GM12801 (cell line): ENCODE data around the gene SPDYE16.
"Not testable (repeated sequence)": the region's sequence is repeated elsewhere in the genome, so short reads cannot be mapped to it uniquely, and the experiment has no call there.

Experiments
- TF ChIP-seq, protein P1 (sequence below): IDR thresholded peaks from one replicate; pipeline ENCODE4 v1.5.1; 2011; ENCODE audit warnings: control low read depth; ENCODE audit not compliant: insufficient read length; ENCODE audit errors: extremely low read depth

SPDYE16 gene, protein sequence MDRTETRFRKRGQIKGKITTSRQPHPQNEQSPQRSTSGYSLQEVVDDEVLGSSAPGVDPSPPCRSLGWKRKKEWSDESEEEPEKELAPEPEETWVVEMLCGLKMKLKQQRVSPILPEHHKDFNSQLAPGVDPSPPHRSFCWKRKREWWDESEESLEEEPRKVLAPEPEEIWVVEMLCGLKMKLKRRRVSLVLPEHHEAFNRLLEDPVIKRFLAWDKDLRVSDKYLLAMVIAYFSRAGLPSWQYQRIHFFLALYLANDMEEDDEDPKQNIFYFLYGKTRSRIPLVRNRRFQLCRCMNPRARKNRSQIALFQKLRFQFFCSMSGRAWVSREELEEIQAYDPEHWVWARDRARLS

DNA sequence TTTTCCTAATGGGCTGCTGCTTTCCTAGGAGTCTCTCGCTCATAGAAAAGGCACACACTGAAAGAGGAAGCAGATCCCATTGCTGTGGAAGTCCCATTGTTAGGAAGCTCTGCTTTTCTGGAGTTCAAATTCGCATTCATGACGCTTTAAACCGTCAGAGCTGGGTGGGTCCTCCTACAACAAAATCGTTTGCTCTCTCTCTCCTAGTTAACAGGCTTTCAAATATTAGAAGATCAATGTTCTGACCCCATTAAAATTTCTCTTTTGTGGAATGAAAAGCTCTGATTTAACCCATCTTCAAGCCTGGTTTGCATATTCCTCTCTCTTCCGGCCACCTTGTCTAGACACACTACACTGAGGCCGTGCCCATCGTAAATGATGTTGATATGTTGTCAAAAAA is at the start of gene SPDYE16:
SPDYE16 (minus strand) TSS at position 101 of the 400 bp plus-strand sequence. CDS start 1,838 bp downstream, outside the sequence.
- TF ChIP-seq, protein P1, sequence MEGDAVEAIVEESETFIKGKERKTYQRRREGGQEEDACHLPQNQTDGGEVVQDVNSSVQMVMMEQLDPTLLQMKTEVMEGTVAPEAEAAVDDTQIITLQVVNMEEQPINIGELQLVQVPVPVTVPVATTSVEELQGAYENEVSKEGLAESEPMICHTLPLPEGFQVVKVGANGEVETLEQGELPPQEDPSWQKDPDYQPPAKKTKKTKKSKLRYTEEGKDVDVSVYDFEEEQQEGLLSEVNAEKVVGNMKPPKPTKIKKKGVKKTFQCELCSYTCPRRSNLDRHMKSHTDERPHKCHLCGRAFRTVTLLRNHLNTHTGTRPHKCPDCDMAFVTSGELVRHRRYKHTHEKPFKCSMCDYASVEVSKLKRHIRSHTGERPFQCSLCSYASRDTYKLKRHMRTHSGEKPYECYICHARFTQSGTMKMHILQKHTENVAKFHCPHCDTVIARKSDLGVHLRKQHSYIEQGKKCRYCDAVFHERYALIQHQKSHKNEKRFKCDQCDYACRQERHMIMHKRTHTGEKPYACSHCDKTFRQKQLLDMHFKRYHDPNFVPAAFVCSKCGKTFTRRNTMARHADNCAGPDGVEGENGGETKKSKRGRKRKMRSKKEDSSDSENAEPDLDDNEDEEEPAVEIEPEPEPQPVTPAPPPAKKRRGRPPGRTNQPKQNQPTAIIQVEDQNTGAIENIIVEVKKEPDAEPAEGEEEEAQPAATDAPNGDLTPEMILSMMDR, result not testable (repeated sequence)

DNA sequence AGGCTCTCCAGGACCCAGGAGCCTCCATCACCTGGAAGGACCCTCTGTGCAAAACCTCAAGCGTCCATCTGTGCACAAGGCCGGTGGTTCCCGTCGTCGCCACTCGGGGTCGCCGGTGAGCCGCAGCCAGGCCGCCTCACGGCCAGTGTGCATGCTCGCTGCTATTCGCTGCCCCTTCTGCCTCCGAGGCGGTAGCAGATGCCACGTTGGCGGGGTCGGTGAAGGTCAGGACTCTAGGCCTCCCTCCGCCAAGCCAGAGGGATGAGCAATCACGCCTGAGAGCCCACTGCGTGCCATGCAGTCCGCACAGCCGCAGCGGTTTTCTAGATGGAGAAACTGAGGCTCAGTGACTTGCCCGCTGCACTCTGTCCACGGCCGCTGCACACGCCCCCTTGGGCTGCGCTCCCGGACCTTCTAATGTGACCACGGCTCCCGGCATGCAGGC is 27.1 kb downstream of the SPDYE16 start:
- TF ChIP-seq, protein P1, result no peak

DNA sequence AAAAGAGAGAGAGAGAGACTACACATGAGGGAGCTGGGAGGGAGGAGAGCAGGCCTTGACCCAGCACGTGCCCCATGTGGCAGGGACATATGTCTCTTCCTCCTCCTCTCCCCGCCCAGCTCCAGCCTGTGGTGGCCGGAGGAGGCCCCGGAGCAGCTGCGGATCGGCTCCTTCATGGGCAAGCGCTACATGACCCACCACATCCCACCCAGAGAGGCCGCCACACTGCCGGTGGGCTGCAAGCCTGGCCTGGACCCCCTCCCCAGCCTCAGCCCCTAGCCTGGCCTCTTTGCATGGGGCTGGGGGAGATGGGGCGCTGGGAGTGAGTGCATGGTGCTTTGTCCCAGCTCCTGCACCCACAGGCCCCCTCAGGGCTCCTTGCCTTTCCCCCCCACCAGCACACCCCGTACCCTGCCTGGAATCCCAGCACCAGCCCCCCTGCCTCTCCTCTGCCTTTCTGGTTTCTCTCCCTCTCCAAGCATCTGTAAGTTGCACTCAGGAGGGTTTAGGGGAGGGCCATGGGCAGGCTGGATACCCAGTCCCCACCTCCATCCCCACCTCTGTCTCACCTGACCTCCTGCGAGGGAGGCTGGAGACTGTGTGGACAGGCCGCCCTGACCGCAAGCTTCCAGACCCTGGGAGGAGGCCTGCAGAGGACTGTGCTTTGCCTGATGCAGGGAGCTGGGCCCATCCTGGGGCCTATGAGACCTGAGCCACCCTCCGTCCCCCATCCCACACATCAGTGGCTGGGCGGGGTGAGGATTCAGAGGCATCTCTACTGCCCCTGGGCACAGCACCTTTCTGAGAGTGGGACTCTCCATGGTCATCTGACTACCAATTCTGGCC is 27.9 kb downstream of the SPDYE16 start:
- TF ChIP-seq, protein P1, result no peak

DNA sequence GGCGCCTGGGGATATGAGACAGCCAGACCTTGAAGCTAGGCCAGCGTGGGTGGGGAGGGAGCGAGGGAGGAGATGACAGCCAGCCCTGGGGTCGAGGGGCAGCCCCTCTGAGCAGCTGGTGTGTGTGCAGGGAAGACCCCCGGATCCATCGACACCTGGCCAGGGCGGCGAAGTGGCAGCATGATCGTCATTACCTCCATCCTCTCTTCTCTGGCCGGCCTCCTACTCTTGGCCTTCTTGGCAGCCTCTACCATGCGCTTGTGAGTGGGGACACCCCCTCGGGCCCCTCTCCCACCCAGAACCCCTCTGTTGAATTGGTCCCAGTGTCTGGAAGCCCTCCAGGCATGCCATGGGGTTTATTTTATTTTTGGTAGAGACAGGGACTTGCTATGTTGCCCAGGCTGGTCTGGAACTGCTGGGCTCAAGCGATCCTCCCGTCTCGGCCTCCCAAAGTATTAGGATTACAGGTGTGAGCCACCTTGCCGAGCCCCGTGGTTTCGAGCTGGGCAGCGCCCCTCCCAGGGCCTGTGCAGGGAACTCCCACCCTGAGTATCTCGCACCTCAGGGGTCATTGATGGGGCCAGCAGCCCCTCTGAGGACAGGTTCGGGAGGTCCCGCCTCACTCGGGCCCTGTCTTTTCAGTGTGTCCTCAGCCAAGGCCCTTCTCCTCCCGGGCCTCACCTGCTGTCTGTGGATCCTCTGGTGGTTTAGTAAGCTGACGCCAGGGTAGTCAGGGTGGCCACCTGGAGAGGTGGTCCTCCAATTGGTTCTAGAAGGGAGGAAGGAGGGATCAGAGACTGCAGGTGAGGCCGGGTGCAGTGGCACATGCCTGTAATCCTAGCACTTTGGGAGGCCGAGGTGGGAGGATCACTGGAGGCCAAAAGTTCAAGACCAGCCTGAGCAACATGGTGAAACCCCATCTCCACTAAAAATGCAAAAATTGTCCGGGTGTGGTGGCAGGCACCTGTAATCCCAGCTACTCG is 29.0 kb downstream of the SPDYE16 start:
- TF ChIP-seq, protein P1, result no peak

DNA sequence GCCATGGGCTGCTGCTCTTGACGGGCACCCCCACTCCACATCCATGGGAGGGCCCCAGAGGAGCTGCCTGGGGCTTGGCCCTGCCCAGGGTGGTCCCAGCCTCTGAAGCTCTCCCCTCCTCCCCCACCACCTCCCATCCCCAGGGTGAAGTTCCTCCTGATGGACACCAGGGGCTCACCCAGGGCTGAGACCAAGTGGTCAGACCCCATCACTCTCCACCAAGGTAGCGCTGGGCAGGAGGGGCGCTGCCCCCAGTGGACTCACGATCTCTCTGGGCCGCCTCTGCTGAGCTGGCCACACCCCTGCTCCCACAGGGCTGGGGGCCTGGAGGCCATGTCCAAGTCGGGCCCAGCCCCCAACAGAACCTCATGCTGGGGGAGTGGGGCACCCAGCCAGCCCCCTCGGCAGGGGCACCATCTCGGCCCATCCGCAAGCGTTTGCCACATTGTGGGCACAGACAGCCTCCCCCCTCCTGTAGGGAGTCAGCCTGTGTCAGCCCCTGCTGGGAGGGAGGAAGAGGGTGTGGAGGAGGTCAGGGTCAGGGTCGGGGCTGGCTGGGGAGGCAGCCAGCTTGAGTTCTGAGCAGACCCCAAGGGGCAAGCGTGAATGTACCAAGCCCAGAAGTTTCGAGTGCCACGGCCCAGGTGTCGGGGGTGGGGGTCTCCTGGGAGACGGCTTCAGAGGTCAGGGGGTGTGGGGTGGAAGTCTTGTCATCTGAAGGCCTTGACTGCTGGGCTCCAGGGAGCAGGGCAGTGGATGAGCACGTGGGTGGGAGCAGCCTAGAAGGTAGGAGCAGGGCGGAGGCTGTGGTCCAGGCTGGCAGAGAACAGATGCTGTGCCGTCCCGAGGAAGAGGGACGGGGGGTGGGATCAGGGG is 29.9 kb downstream of the SPDYE16 start:
- TF ChIP-seq, protein P1, result no peak

DNA sequence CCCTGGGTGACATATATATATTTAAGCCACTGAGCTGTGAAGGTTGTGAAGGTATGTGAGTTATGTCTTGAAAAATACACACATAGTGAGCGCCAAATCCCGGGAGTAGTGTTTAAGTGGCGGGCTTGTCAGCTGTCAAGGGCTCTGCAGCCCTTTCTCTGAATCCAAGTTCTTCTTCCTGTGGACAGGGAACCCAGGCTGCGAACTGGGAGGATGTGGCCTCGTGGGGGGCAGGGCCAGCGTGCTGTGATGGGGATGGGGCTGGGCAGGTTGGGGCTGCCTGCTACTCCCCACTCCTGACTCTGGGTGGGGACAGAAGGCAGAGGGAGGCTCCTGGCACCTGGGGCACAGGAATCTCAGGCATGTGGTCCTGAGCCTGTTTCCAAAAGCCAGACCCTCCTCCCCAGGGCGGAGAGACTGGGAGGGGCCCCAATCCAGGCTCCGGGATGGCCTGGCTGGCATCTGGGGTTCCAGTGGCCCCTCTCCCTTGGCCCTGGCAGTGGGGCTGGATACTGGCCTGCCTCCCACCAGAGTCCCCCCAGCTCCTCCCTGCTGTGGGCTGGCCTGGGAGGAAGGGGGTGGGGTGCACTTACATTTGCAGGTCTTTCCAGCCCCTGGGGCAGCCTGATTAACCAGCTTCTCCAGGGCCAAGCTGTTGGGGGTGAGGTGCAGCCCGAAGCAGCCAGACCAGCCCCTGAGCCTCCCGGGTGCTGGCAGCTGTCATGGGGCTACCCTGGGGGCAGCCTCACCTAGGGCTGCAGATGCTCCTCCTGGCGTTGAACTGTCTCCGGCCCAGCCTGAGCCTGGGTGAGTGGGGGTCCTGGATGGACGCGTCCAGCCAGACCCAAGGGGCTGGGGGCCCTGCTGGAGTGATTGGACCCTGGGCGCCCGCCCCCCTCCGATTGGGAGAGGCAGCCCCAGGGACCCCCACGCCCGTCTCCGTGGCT is 32.9 kb downstream of the SPDYE16 start, which contains the start of gene UPK3B:
UPK3B (plus strand) TSS at position 622 of the 947 bp plus-strand sequence; CDS start at position 723, 101 bp downstream.
- TF ChIP-seq, protein P1, result no peak
